Measurements from ENCODE around the gene COL18A1. TPM values are rescaled to one million over a fixed set of nuclear protein-coding genes. Genes with fewer than 3 reads are reported as not detected.

The COL18A1 gene
- polyA plus RNA-seq, 1 of the 3 experiments (the other 2 are of a cell fraction) = 118 TPM

DNA sequence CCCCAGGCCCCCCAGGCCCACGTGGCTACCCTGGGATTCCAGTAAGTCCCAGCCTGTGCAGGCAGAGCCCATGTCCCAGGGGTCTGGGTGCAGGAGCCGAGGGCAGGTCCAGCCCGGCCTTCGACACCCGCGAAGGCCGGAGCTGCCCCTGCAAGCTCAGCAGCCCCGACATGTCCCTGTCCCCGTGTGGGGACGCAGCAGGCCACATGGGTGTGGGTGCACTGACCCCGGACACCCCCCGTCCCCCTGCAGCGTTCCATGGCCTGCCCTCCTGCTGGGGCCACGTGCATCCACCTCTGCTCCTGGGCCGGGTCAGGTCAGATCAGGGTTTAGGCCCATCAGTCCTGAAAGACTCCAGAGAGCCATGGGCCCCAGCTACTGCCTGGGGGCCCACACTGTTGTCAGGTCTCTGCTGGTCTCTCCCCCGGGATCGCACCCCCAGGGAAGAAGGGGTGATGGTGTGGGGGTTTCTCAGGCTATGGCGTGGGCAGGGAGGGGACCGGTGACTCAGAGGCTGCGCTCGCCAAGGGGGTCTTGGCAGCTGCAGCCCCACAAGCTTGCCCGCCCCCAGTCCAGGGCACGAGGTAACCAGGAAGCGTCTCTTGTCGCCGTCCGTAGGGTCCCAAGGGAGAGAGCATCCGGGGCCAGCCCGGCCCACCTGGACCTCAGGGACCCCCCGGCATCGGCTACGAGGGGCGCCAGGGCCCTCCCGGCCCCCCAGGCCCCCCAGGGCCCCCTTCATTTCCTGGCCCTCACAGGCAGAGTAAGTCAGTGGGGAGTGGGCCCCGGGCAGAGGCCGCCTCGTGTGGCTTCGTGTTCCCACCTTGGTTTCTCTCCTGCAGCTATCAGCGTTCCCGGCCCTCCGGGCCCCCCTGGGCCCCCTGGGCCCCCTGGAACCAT lies 99.8 kb downstream of the COL18A1 start:
- Histone ChIP-seq H3K36me3 (replicated peaks in 1 of 2; ENCODE audit: control insufficient read depth in 1 of 2, insufficient read depth in 2 of 2, low read length in 1 of 2) (peaks cover 0 to 3% of the 10 kb centered on the region in 2 experiments), H3K9me3 (no peaks in the 10 kb centered on the region), H3K27me3 (ENCODE audit: insufficient read depth) (no peaks in the 10 kb centered on the region), H3K27ac (ENCODE audit: low read depth in 2 of 2, low read length in 1 of 2) (no peak overlapping the region), H3K9me2 (no peaks in the 10 kb centered on the region), H3K4me1 (ENCODE audit: control insufficient read depth in 1 of 2, insufficient read depth in 2 of 2, low read depth in 1 of 2, low read length in 1 of 2) (no peaks in the 10 kb centered on the region; a peak in 1 of 4 replicates), H3F3A (replicated peaks; ENCODE audit: insufficient read depth) (peaks cover 9% of the 10 kb centered on the region), H4K20me1 (ENCODE audit: insufficient read depth) (no peaks in the 10 kb centered on the region), H3K9ac (no peak overlapping the region), H2AFZ (ENCODE audit: low read depth) (no peak overlapping the region), H3K79me2 (ENCODE audit: insufficient read depth) (no peaks in the 10 kb centered on the region), H3K4me2 (no peak overlapping the region), H3K4me3 (ENCODE audit: low read depth in 2 of 2, low read length in 1 of 2) (no peak overlapping the region)
- ChIA-PET POLR2A (no interaction called here), CTCF (interaction anchor here (0.9 kb wide), 1 partner anchor 10 kb away, joined by 3 read pairs; no protein-coding TSS in a partner anchor)
- no peak for DNase-seq
- 86% methylated on average over 5 of the region's 41 CpGs for WGBS (ENCODE audit: low lambda C conversion rate)
- no peak for TF ChIP-seq ELF1 (IDR thresholded peaks at IDR 0.05)
- no peak for TF ChIP-seq TAF1 (IDR thresholded peaks at IDR 0.05; ENCODE audit: borderline replicate concordance, low read depth, low read length)
- no peak for TF ChIP-seq RXRA (IDR thresholded peaks at IDR 0.05; ENCODE audit: borderline replicate concordance, low read depth)

DNA sequence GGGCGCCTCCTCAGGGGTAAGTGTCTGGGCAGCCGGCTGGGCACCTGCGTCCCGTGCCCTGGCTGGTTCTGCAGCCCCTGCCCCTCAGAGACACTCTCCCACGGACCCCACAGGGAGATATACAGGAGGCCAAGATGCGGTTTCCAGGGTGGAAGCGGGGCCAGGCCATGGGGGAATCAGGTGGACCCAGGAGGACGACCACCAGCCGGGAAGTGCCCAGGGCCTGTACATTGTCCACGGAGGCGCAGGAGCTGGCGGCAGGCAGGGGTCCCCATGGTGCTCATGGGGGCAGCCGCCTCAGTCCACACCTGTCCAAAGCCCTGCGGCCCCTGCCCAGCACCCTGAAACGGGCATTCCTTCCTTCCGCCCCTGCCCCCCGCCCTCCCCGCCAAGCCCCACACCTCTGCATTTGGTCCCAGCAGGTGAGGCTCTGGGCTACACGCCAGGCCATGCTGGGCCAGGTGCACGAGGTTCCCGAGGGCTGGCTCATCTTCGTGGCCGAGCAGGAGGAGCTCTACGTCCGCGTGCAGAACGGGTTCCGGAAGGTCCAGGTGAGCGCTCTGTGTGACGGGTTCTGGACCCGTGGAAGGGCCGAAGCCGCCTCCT lies 100.6 kb downstream of the COL18A1 start:
- WGBS (ENCODE audit: low lambda C conversion rate) = 90% methylated on average over 9 of the region's 33 CpGs
- Histone ChIP-seq H3K27me3 (ENCODE audit: insufficient read depth) (no peaks in the 10 kb centered on the region), H3K4me2 (no peak overlapping the region), H3K4me1 (ENCODE audit: control insufficient read depth in 1 of 2, insufficient read depth in 2 of 2, low read depth in 1 of 2, low read length in 1 of 2) (no peaks in the 10 kb centered on the region; a peak in 1 of 4 replicates), H3F3A (replicated peaks; ENCODE audit: insufficient read depth) (peaks cover 9% of the 10 kb centered on the region), H2AFZ (ENCODE audit: low read depth) (no peak overlapping the region), H3K9me2 (no peaks in the 10 kb centered on the region), H4K20me1 (ENCODE audit: insufficient read depth) (no peaks in the 10 kb centered on the region), H3K4me3 (ENCODE audit: low read depth in 2 of 2, low read length in 1 of 2) (no peak overlapping the region), H3K27ac (ENCODE audit: low read depth in 2 of 2, low read length in 1 of 2) (no peak overlapping the region), H3K79me2 (ENCODE audit: insufficient read depth) (no peaks in the 10 kb centered on the region), H3K9me3 (no peaks in the 10 kb centered on the region), H3K36me3 (replicated peaks in 1 of 2; ENCODE audit: control insufficient read depth in 1 of 2, insufficient read depth in 2 of 2, low read length in 1 of 2) (peaks cover 0 to 3% of the 10 kb centered on the region in 2 experiments), H3K9ac (no peak overlapping the region)
- CTCF ChIA-PET = interaction anchor here (0.8 to 0.9 kb wide), 2 partner anchors 9 kb away, joined by 3 read pairs; no protein-coding TSS in a partner anchor
- POLR2A ChIA-PET = interaction anchor here (0.9 kb wide), 1 partner anchor 14 kb away, joined by 3 read pairs; no protein-coding TSS in a partner anchor
- TF ChIP-seq MEF2A (IDR thresholded peaks at IDR 0.05; ENCODE audit: borderline replicate concordance, low read depth) (no peak), GABPA (IDR thresholded peaks at IDR 0.05; ENCODE audit: low read depth) (no peak), RFX5 (IDR thresholded peaks at IDR 0.05; ENCODE audit: low read length) (no peak), ELF1 (IDR thresholded peaks at IDR 0.05) (no peak), TCF12 (IDR thresholded peaks at IDR 0.05) (no peak), POLR2AphosphoS5 (IDR thresholded peaks at IDR 0.05; ENCODE audit: low read depth, low read length) (no peak), MXI1 (IDR thresholded peaks at IDR 0.05; ENCODE audit: low read depth, low read length) (no peak), NRF1 (IDR thresholded peaks at IDR 0.05; ENCODE audit: low read depth, low read length) (no peak), RAD21 (IDR thresholded peaks at IDR 0.05; ENCODE audit: low read length) (no peak), RCOR1 (IDR thresholded peaks at IDR 0.05; ENCODE audit: low read length) (no peak), FOXM1 (IDR thresholded peaks at IDR 0.05; ENCODE audit: low read depth) (no peak), FOXJ3 (CRISPR knock-in tag; IDR thresholded peaks at IDR 0.05) (no peak), TEAD4 (IDR thresholded peaks at IDR 0.05; ENCODE audit: borderline replicate concordance, insufficient read depth) (no peak), JUND (IDR thresholded peaks at IDR 0.05) (no peak), EZH2phosphoT487 (IDR thresholded peaks at IDR 0.05; ENCODE audit: borderline replicate concordance, low read depth) (no peak), CHD2 (IDR thresholded peaks at IDR 0.05; ENCODE audit: low read length, partially characterized antibody) (no peak)
- TF ChIP-seq, protein P1, sequence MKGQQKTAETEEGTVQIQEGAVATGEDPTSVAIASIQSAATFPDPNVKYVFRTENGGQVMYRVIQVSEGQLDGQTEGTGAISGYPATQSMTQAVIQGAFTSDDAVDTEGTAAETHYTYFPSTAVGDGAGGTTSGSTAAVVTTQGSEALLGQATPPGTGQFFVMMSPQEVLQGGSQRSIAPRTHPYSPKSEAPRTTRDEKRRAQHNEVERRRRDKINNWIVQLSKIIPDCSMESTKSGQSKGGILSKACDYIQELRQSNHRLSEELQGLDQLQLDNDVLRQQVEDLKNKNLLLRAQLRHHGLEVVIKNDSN (IDR thresholded peaks at IDR 0.05; ENCODE audit: borderline replicate concordance, low read depth) = no peak
- TF ChIP-seq, protein P2, sequence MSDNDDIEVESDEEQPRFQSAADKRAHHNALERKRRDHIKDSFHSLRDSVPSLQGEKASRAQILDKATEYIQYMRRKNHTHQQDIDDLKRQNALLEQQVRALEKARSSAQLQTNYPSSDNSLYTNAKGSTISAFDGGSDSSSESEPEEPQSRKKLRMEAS (IDR thresholded peaks at IDR 0.05; ENCODE audit: low read depth) = no peak
- TF ChIP-seq, protein P3, sequence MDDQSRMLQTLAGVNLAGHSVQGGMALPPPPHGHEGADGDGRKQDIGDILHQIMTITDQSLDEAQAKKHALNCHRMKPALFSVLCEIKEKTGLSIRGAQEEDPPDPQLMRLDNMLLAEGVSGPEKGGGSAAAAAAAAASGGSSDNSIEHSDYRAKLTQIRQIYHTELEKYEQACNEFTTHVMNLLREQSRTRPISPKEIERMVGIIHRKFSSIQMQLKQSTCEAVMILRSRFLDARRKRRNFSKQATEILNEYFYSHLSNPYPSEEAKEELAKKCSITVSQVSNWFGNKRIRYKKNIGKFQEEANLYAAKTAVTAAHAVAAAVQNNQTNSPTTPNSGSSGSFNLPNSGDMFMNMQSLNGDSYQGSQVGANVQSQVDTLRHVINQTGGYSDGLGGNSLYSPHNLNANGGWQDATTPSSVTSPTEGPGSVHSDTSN (IDR thresholded peaks at IDR 0.05) = no peak
- TF ChIP-seq, protein P4, sequence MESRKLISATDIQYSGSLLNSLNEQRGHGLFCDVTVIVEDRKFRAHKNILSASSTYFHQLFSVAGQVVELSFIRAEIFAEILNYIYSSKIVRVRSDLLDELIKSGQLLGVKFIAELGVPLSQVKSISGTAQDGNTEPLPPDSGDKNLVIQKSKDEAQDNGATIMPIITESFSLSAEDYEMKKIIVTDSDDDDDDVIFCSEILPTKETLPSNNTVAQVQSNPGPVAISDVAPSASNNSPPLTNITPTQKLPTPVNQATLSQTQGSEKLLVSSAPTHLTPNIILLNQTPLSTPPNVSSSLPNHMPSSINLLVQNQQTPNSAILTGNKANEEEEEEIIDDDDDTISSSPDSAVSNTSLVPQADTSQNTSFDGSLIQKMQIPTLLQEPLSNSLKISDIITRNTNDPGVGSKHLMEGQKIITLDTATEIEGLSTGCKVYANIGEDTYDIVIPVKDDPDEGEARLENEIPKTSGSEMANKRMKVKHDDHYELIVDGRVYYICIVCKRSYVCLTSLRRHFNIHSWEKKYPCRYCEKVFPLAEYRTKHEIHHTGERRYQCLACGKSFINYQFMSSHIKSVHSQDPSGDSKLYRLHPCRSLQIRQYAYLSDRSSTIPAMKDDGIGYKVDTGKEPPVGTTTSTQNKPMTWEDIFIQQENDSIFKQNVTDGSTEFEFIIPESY (IDR thresholded peaks at IDR 0.05; ENCODE audit: borderline replicate concordance, low read depth) = no peak
- no peak for DNase-seq
